HG03520 (cell line): Measurements from ENCODE around the gene NUDT12.

Source experiments
- ATAC-seq: cut with Tn5 transposase; IDR thresholded peaks from one replicate; pipeline ENCODE4 v1.9.1; 2021; ENCODE audit warnings: mild to moderate bottlenecking, moderate library complexity; ENCODE audit not compliant: unreplicated experiment

The NUDT12 gene

GRCh38 chr5:103562453-103563157 lies at the start of gene NUDT12:
TSS of gene NUDT12 (minus strand) at chr5:103562789. CDS start at chr5:103560248, 2,541 bp downstream.
- peak; percentile 82 for ATAC-seq

- ATAC-seq, result no peak
Measured at GRCh38 chr5:103607346-103607745, 44.8 kb upstream of the NUDT12 start.

- ATAC-seq, result no peak
Measured at GRCh38 chr5:103605277-103605676, 42.7 kb upstream of the NUDT12 start.

GRCh38 chr5:103602438-103602837 lies 39.8 kb upstream of the NUDT12 start:
- no peak for ATAC-seq

- no peak for ATAC-seq
Measured at GRCh38 chr5:103601314-103601713, 38.7 kb upstream of the NUDT12 start.

GRCh38 chr5:103600086-103600485 lies 37.5 kb upstream of the NUDT12 start:
- ATAC-seq, result no peak

- no peak for ATAC-seq
Measured at GRCh38 chr5:103598997-103599566, 36.5 kb upstream of the NUDT12 start.

GRCh38 chr5:103590221-103590620 lies 27.6 kb upstream of the NUDT12 start:
- no peak for ATAC-seq

- no peak for ATAC-seq
Measured at GRCh38 chr5:103589776-103590175, 27.2 kb upstream of the NUDT12 start.

- ATAC-seq, result no peak
Measured at GRCh38 chr5:103589357-103589756, 26.8 kb upstream of the NUDT12 start.

- ATAC-seq, result no peak
Measured at GRCh38 chr5:103587185-103587748, 24.7 kb upstream of the NUDT12 start.

- no peak for ATAC-seq
Measured at GRCh38 chr5:103582364-103582763, 19.8 kb upstream of the NUDT12 start.

- no peak for ATAC-seq
Measured at GRCh38 chr5:103573411-103573810, 10.8 kb upstream of the NUDT12 start.

- no peak for ATAC-seq
Measured at GRCh38 chr5:103572454-103572853, 9.9 kb upstream of the NUDT12 start.

- ATAC-seq, result no peak
Measured at GRCh38 chr5:103571730-103572129, 9.1 kb upstream of the NUDT12 start.

- no peak for ATAC-seq
Measured at GRCh38 chr5:103569313-103570060, 6.9 kb upstream of the NUDT12 start.

- ATAC-seq, result no peak
Measured at GRCh38 chr5:103565719-103566118, 3.1 kb upstream of the NUDT12 start.

- ATAC-seq, result peak; percentile 45
Measured at GRCh38 chr5:103561685-103562452, 720 bp downstream of the NUDT12 start.

GRCh38 chr5:103560826-103561225 lies 1.8 kb downstream of the NUDT12 start:
- no peak for ATAC-seq

- ATAC-seq, result no peak
Measured at GRCh38 chr5:103546858-103547257, 15.7 kb downstream of the NUDT12 start.

GRCh38 chr5:103542441-103542840 lies 20.1 kb downstream of the NUDT12 start:
- ATAC-seq, result no peak
